H1 (cell line): ENCODE results near the gene SCAPER. TPM values are rescaled to one million over a fixed set of nuclear protein-coding genes. Genes with fewer than 3 reads are reported as not detected.

Source experiments
- CTCF ChIA-PET: fragments of 300-600 bp; sonication (Branson Sonifier 250); formaldehyde crosslinking; loops from one replicate; lab custom pipeline; 2021; ENCODE audit not compliant: partially characterized antibody; lab: Charles Lee
- POLR2A ChIA-PET: fragments of 300-600 bp; sonication (Branson Sonifier 250); formaldehyde crosslinking; loops from one replicate; lab custom pipeline; 2021; ENCODE audit warnings: inconsistent platforms; ENCODE audit not compliant: partially characterized antibody; lab: Charles Lee
- DNase-seq, 2 experiments: peaks; one replicate each; pipeline versions ENCODE4 v3.0.0 to v3.0.0-alpha.2; 2010 to 2022; ENCODE audit warnings: low spot score in 2 of 2, low read depth in 1 of 2, mixed read lengths in 1 of 2
- FAIRE-seq: peaks from 2 replicates; lab custom pipeline; 2011; peaks lifted over from hg19 to GRCh38; lab: Jason Lieb, UNC
- H2AFZ ChIP-seq: 2 replicates; pipeline ENCODE4 v1.8.1; 2012; ENCODE audit warnings: low read length, inconsistent platforms
- H2AK5ac ChIP-seq: 2 replicates; pipeline ENCODE4 v1.6.1; 2013; ENCODE audit warnings: low read depth, low read length
- H2BK120ac ChIP-seq: replicated peaks from 2 replicates; pipeline ENCODE3; 2013; ENCODE audit warnings: low read depth, low read length, inconsistent platforms
- H2BK12ac ChIP-seq: 2 replicates; pipeline ENCODE4 v1.6.1; 2013; ENCODE audit warnings: low read depth, low read length
- H2BK15ac ChIP-seq: 2 replicates; pipeline ENCODE4 v1.6.1; 2013; ENCODE audit warnings: low read length
- H2BK20ac ChIP-seq: 2 replicates; pipeline ENCODE4 v1.6.1; 2013; ENCODE audit warnings: low read length
- H2BK5ac ChIP-seq: 2 replicates; pipeline ENCODE4 v1.6.1; 2013; ENCODE audit warnings: low read depth, low read length
- H3K14ac ChIP-seq: 2 replicates; pipeline ENCODE4 v1.6.1; 2013; ENCODE audit warnings: inconsistent platforms; ENCODE audit not compliant: insufficient read length
- H3K18ac ChIP-seq: 2 replicates; pipeline ENCODE4 v1.6.1; 2013; ENCODE audit warnings: low read length; ENCODE audit errors: extremely low read depth
- H3K23ac ChIP-seq: 2 replicates; pipeline ENCODE4 v1.6.1; 2013; ENCODE audit warnings: inconsistent platforms; ENCODE audit not compliant: insufficient read length
- H3K23me2 ChIP-seq: 2 replicates; pipeline ENCODE4 v1.6.1; 2013; ENCODE audit warnings: low read depth, low read length
- H3K27ac ChIP-seq: 2 replicates; pipeline ENCODE4 v1.6.1; 2011; ENCODE audit warnings: low read depth, low read length, inconsistent platforms
- H3K27me3 ChIP-seq, 4 experiments: replicated peaks in 1 of 4; 1 replicate in 1 of 4; 2 replicates in 3 of 4; pipeline versions ENCODE4 v1.6.1 to v1.8.1; 2011 to 2013; ENCODE audit warnings: low read length in 3 of 4, mild to moderate bottlenecking in 3 of 4, inconsistent platforms in 2 of 4, mixed read lengths in 2 of 4, moderate library complexity in 1 of 4; ENCODE audit not compliant: control insufficient read depth in 3 of 4, insufficient read depth in 3 of 4; ENCODE audit errors: extremely low read depth in 1 of 4
- H3K36me3 ChIP-seq, 4 experiments: 2 replicates each; pipeline versions ENCODE4 v1.6.1 to v1.8.1; 2011 to 2013; ENCODE audit warnings: mild to moderate bottlenecking in 4 of 4, low read length in 3 of 4, moderate library complexity in 2 of 4, control low read depth in 1 of 4, inconsistent platforms in 1 of 4; ENCODE audit not compliant: insufficient read depth in 4 of 4, control insufficient read depth in 2 of 4
- H3K4ac ChIP-seq: replicated peaks from 2 replicates; pipeline ENCODE3; 2013; ENCODE audit warnings: low read length, low read depth, mixed read lengths, inconsistent platforms; ENCODE audit not compliant: insufficient read length
- H3K4me1 ChIP-seq, 4 experiments: replicated peaks in 1 of 4; 1 replicate in 1 of 4; 2 replicates in 3 of 4; pipeline versions ENCODE4 v1.6.1 to v1.8.1; 2011 to 2013; ENCODE audit warnings: low read length in 3 of 4, inconsistent platforms in 2 of 4, mixed read lengths in 1 of 4; ENCODE audit not compliant: insufficient read depth in 4 of 4, control insufficient read depth in 3 of 4
- H3K4me2 ChIP-seq, 2 experiments: 2 replicates each; pipeline versions ENCODE4 v1.6.1 to v1.8.1; 2011 to 2013; ENCODE audit warnings: low read depth in 2 of 2, low read length in 2 of 2, control low read depth in 1 of 2, inconsistent platforms in 1 of 2, mild to moderate bottlenecking in 1 of 2; ENCODE audit not compliant: insufficient read depth in 1 of 2
- H3K4me3 ChIP-seq, 4 experiments: fragments of 200-600, 300-600 bp in 1 of 4; sonication (generic), shearing (Covaris generic), sonication (Bioruptor Twin) in 1 of 4; 2 replicates each; pipeline versions ENCODE4 v1.5.1 to v1.8.1; 2011 to 2016; ENCODE audit warnings: low read length in 4 of 4, low read depth in 3 of 4, control low read depth in 2 of 4, inconsistent platforms in 2 of 4, mild to moderate bottlenecking in 2 of 4, mixed read lengths in 1 of 4, moderate library complexity in 1 of 4; ENCODE audit not compliant: insufficient read depth in 2 of 4; ENCODE audit errors: extremely low read depth in 1 of 4
- H3K56ac ChIP-seq: replicated peaks from 2 replicates; pipeline ENCODE3; 2013; ENCODE audit warnings: low read depth, mild to moderate bottlenecking, mixed read lengths, low read length, inconsistent platforms; ENCODE audit not compliant: insufficient read length
- H3K79me1 ChIP-seq: 2 replicates; pipeline ENCODE4 v1.6.1; 2013; ENCODE audit warnings: low read depth, low read length, control low read depth
- H3K79me2 ChIP-seq, 2 experiments: 2 replicates each; pipeline versions ENCODE4 v1.6.1 to v1.8.1; 2012 to 2013; ENCODE audit warnings: low read length in 2 of 2, mild to moderate bottlenecking in 2 of 2, inconsistent platforms in 1 of 2; ENCODE audit not compliant: insufficient read depth in 2 of 2, control insufficient read depth in 1 of 2
- H3K9ac ChIP-seq, 4 experiments: replicated peaks in 1 of 4; 1 replicate in 1 of 4; 2 replicates in 3 of 4; pipeline versions ENCODE4 v1.6.1 to v1.8.1; 2011 to 2013; ENCODE audit warnings: low read depth in 3 of 4, low read length in 3 of 4, control low read depth in 2 of 4, mild to moderate bottlenecking in 2 of 4, moderate library complexity in 2 of 4, inconsistent platforms in 1 of 4; ENCODE audit errors: extremely low read depth in 1 of 4
- H3K9me3 ChIP-seq, 2 experiments: 2 replicates each; pipeline versions ENCODE4 v1.6.1 to v1.8.1; 2012 to 2013; ENCODE audit warnings: mild to moderate bottlenecking in 2 of 2, moderate library complexity in 2 of 2, control low read depth in 1 of 2, inconsistent platforms in 1 of 2, low read depth in 1 of 2, low read length in 1 of 2, mixed read lengths in 1 of 2; ENCODE audit not compliant: insufficient read depth in 2 of 2
- H4K20me1 ChIP-seq, 2 experiments: replicated peaks in 1 of 2; 2 replicates each; pipeline versions ENCODE3 to v1.8.1; 2011 to 2013; ENCODE audit warnings: inconsistent platforms in 2 of 2, low read length in 2 of 2, mild to moderate bottlenecking in 1 of 2; ENCODE audit not compliant: insufficient read depth in 2 of 2, control insufficient read depth in 1 of 2
- H4K5ac ChIP-seq: 2 replicates; pipeline ENCODE4 v1.6.1; 2013; ENCODE audit warnings: low read length, low read depth, mixed read lengths, inconsistent platforms; ENCODE audit not compliant: insufficient read length
- H4K8ac ChIP-seq: 2 replicates; pipeline ENCODE4 v1.8.0; 2013; ENCODE audit warnings: mild to moderate bottlenecking, moderate library complexity, low read length, inconsistent platforms; ENCODE audit not compliant: insufficient read depth; ENCODE audit errors: extremely low read depth
- H4K91ac ChIP-seq: replicated peaks from 2 replicates; pipeline ENCODE3; 2013; ENCODE audit warnings: low read length, mixed read lengths, inconsistent platforms; ENCODE audit not compliant: insufficient read length
- NANOG ChIP-seq: IDR thresholded peaks from 2 replicates; pipeline ENCODE4 v1.6.1; 2011; ENCODE audit warnings: low read length, low read depth, mild to moderate bottlenecking, inconsistent platforms; ENCODE audit not compliant: insufficient read depth, poor library complexity, severe bottlenecking
- TEAD4 ChIP-seq: IDR thresholded peaks from 2 replicates; pipeline ENCODE4 v1.6.1; 2012; ENCODE audit warnings: low read depth, low read length, inconsistent platforms, mixed read lengths
- WGBS, 2 experiments: shearing (Covaris generic) in 1 of 2; methylation state at CpG; one replicate each; pipeline versions ENCODE4 v1.1.6 to v1.1.7; 2013 to 2015; ENCODE audit warnings: low lambda C conversion rate in 2 of 2, mixed read lengths in 2 of 2, inconsistent platforms in 1 of 2, low coverage in 1 of 2, missing lambda C conversion rate in 1 of 2; ENCODE audit not compliant: insufficient replicate concordance in 2 of 2, insufficient coverage in 1 of 2, insufficient read length in 1 of 2; ENCODE audit errors: extremely low coverage in 1 of 2, missing lambda C conversion rate in 1 of 2; 5-methylcytosine and 5-hydroxymethylcytosine counted together
- polyA plus RNA-seq, 7 experiments: library from polyadenylated mRNA; depleted of rRNA in 3 of 7; stranded (reverse) in 5 of 7; unstranded in 2 of 7; fragments of >200 nt in 5 of 7; fragments of 200-250 nt in 2 of 7; gene quantifications; 1 replicate in 5 of 7; 2 replicates in 1 of 7; 4 replicates in 1 of 7; pipeline versions ENCODE4 v1.2.1 to v1.2.3, GENCODE V29; 2011 to 2013; ENCODE audit warnings: missing spikeins in 2 of 7, mixed read lengths in 2 of 7
- total RNA-seq: library from RNA; stranded (reverse); fragmentation: NEBNext Ultra II Directional; extraction: Animal tissue kit (Norgen Biotek cat#: 25700); gene quantifications from 2 replicates; pipeline ENCODE4 v1.2.1, GENCODE V29; 2021

The SCAPER gene
- total and polyA plus RNA-seq, 2 of the 8 experiments (the other 6 are each of a cell fraction or from before 2014, with no cell fraction given): 1.6 to 6.8 TPM

DNA sequence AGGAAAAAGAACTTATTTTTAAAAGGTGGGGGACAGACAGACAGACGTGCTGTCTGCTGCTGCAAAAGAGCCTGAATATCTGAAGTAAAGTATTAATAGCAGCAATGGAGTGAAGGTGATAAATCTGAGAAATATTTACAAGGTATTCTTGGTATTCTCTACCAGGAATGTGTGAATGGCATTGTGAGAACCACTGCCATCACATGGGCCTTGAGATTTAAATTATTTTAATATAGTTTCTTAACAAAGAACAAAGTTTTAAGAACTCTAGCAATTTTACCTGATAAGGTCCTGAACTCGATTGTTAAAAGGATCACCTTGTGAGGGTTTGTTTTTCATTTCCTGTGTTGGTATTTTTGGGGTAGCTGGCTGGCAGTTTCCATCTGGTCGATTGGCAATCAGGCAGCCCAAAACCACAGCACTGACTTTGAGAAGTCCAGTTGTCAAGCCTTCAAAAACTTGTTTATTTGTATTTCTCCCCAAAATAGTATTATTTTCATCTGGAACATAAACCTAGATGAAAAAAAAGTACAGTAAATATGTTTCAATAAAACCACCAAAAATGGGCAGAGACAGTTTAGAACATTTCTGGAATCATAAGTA lies 471.2 kb downstream of the SCAPER start:
- no peak overlapping the region for H3K18ac ChIP-seq
- H3K4me2 ChIP-seq: no peak overlapping the region

More for the DNA sequence above, 471.2 kb downstream of the SCAPER start:
- Histone ChIP-seq H2BK15ac (no peak overlapping the region), H3K9me3 (no peaks in the 10 kb centered on the region), H3K4me1 (peaks cover 0 to 3% (median 0%) of the 10 kb centered on the region in 4 experiments; a peak in 1 of 7 replicates), H2AK5ac (no peak overlapping the region), H2BK20ac (no peak overlapping the region), H3K79me2 (no peaks in the 10 kb centered on the region), H4K5ac (no peak overlapping the region), H3K14ac (no peak overlapping the region), H3K4ac (no peak overlapping the region), H3K9ac (no peak overlapping the region), H3K23me2 (no peaks in the 10 kb centered on the region), H2BK5ac (no peak overlapping the region), H3K79me1 (no peaks in the 10 kb centered on the region), H4K20me1 (no peaks in the 10 kb centered on the region), H3K56ac (no peak overlapping the region), H3K27me3 (no peaks in the 10 kb centered on the region), H2AFZ (no peak overlapping the region), H2BK12ac (no peak overlapping the region; the same call in 1 of the 2 replicates), H4K91ac (no peak overlapping the region), H3K36me3 (no peaks in the 10 kb centered on the region), H2BK120ac (no peak overlapping the region), H3K4me3 (no peak overlapping the region), H3K27ac (no peak overlapping the region), H3K23ac (no peak overlapping the region), H4K8ac (no peak overlapping the region)
- FAIRE-seq: no peak
- no peak for TF ChIP-seq NANOG
- peak; percentile 47; the same call in 1 of the 2 replicates for TF ChIP-seq TEAD4
- CTCF ChIA-PET: no interaction called here
- WGBS, 2 experiments: 48% methylated on average over 3 of the region's 3 CpGs; no CpG with 5 or more reads in 1 of the 2 experiments
- POLR2A ChIA-PET: no interaction called here
- no peak for DNase-seq
